A673 (cell line): ENCODE measurements around the gene TECTA. TPM values are rescaled to one million over a fixed set of nuclear protein-coding genes. Genes with fewer than 3 reads are reported as not detected.

Source experiments
- BruUV-seq: library from RNA; stranded (reverse); fragments of 400-500 nt; replicated peaks from 2 replicates; lab custom pipeline; 2021; lab: Mats Ljungman, UMichigan
- CTCF ChIA-PET: fragments of 300-600 bp; sonication (Branson Sonifier 250); formaldehyde crosslinking; loops from one replicate; lab custom pipeline; 2022; ENCODE audit warnings: antibody characterized with exemption; lab: Charles Lee
- POLR2A ChIA-PET: fragments of 300-600 bp; sonication (Branson Sonifier 250); formaldehyde crosslinking; loops from one replicate; lab custom pipeline; 2022; ENCODE audit warnings: antibody characterized with exemption; ENCODE audit not compliant: low non-redundant PET; lab: Charles Lee
- DNase-seq: peaks from one replicate; pipeline ENCODE4 v3.0.0-alpha.2; 2015; ENCODE audit warnings: low spot score
- H3K27ac ChIP-seq: fragments of 200-600 bp; sonication (generic); 2 replicates; pipeline ENCODE4 v1.5.1; 2016; ENCODE audit warnings: mixed run types, low read depth, mild to moderate bottlenecking, mixed read lengths, antibody characterized with exemption, low read length; ENCODE audit not compliant: poor library complexity, severe bottlenecking
- H3K27me3 ChIP-seq: fragments of 200-600 bp; sonication (generic); replicated peaks from 2 replicates; pipeline ENCODE4 v1.6.1; 2017; ENCODE audit warnings: mixed run types, low read depth, mild to moderate bottlenecking, mixed read lengths, antibody characterized with exemption, low read length; ENCODE audit not compliant: insufficient read depth, poor library complexity
- H3K36me3 ChIP-seq: fragments of 200-600 bp; sonication (generic); 2 replicates; pipeline ENCODE4 v1.6.1; 2016; ENCODE audit warnings: mixed run types, mild to moderate bottlenecking, mixed read lengths, antibody characterized with exemption, low read length; ENCODE audit not compliant: insufficient read depth, poor library complexity, severe bottlenecking
- H3K4me1 ChIP-seq: fragments of 200-600 bp; sonication (generic); 2 replicates; pipeline ENCODE4 v1.6.1; 2017; ENCODE audit warnings: mixed run types, mild to moderate bottlenecking, mixed read lengths, antibody characterized with exemption, low read length; ENCODE audit not compliant: insufficient read depth, poor library complexity, severe bottlenecking
- H3K4me3 ChIP-seq: fragments of 200-600 bp; sonication (generic); 2 replicates; pipeline ENCODE4 v1.5.1; 2016; ENCODE audit warnings: low read depth, mixed run types, mild to moderate bottlenecking, mixed read lengths, low read length; ENCODE audit not compliant: poor library complexity, severe bottlenecking
- H3K9me3 ChIP-seq: fragments of 200-600 bp; sonication (generic); 2 replicates; pipeline ENCODE4 v1.6.1; 2016; ENCODE audit warnings: mixed run types, low read depth, mild to moderate bottlenecking, mixed read lengths, antibody characterized with exemption, low read length; ENCODE audit not compliant: poor library complexity, severe bottlenecking
- EZH2 ChIP-seq: fragments of 200-600 bp; sonication (generic); IDR thresholded peaks from 2 replicates; pipeline ENCODE4 v1.6.1; 2017; ENCODE audit warnings: borderline replicate concordance, low read depth, mild to moderate bottlenecking, mixed read lengths, antibody characterized with exemption, low read length; ENCODE audit not compliant: poor library complexity, severe bottlenecking
- intact Hi-C: fragments of 100-400 bp; cut with micrococcal nuclease; formaldehyde crosslinking; loops from one replicate; pipeline ENCODE4 v1.10.0; 2022; ENCODE audit not compliant: unreplicated experiment
- total RNA-seq: library from RNA; stranded (reverse); gene quantifications from 2 replicates; pipeline ENCODE4 v1.2.3, GENCODE V29; 2021
- TF ChIP-seq, protein P1 (sequence below): fragments of 300-800, 200-600 bp; sonication (generic); conservative IDR thresholded peaks from 2 replicates; pipeline ENCODE4 v1.5.1; 2017; ENCODE audit warnings: low read depth, mild to moderate bottlenecking, antibody characterized with exemption, low read length, moderate library complexity, mixed read lengths

Gene TECTA
- total RNA-seq, 1 experiment from 2014 or later, result 0.19 TPM

DNA sequence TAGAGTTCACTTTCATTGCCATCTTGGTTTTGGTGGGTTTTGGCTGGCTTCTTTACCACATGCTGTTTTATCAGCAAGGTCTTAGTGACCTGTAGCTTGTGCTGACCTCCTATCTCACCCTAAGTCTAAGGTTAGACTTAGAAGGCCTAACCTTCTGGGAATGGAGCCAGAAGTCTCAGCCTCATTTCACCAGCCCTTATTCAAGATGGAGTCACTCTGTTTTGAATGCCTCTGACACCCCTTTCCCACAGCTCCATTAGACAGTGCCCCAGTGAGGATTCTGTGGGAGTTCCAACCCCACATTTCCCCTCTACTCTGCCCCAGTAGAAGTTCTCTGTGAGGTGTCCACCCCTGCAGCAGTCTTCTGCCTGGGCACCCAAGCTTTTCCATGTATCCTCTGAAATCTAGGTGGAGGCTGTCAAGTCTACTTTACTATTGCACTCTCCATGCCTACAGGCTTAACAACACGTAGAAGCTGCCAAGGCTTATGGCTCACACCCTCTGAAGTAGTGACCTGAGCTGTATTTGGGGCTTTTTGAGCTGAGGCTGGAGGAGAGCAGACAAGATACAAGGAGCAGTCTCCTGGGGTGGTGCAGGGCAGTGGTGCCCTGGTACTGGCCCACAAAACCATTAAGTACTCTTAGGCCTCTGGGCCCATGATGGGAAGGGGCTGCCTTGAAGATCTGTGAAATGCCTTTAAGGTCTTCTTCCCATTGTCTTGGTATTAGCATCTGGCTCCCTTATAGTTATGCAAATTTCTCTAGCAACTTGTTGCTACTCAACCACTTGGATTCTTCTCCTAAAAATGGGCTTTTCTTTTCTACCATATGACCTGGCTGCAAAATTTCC is 125.6 kb downstream of the TECTA start:
- Histone ChIP-seq H3K36me3 (no peaks in the 10 kb centered on the region), H3K9me3 (no peaks in the 10 kb centered on the region), H3K27ac (no peak overlapping the region), H3K4me1 (no peaks in the 10 kb centered on the region), H3K4me3 (no peak overlapping the region), H3K27me3 (peaks cover 12% of the 10 kb centered on the region)
- DNase-seq, result no peak
- POLR2A ChIA-PET, result no interaction called here
- CTCF ChIA-PET, result no interaction called here
- TF ChIP-seq EZH2, result no peak
- TF ChIP-seq, protein P1, sequence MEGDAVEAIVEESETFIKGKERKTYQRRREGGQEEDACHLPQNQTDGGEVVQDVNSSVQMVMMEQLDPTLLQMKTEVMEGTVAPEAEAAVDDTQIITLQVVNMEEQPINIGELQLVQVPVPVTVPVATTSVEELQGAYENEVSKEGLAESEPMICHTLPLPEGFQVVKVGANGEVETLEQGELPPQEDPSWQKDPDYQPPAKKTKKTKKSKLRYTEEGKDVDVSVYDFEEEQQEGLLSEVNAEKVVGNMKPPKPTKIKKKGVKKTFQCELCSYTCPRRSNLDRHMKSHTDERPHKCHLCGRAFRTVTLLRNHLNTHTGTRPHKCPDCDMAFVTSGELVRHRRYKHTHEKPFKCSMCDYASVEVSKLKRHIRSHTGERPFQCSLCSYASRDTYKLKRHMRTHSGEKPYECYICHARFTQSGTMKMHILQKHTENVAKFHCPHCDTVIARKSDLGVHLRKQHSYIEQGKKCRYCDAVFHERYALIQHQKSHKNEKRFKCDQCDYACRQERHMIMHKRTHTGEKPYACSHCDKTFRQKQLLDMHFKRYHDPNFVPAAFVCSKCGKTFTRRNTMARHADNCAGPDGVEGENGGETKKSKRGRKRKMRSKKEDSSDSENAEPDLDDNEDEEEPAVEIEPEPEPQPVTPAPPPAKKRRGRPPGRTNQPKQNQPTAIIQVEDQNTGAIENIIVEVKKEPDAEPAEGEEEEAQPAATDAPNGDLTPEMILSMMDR, result no peak
- no TSS peak for BruUV-seq
- intact Hi-C loops, result no loop called here

DNA sequence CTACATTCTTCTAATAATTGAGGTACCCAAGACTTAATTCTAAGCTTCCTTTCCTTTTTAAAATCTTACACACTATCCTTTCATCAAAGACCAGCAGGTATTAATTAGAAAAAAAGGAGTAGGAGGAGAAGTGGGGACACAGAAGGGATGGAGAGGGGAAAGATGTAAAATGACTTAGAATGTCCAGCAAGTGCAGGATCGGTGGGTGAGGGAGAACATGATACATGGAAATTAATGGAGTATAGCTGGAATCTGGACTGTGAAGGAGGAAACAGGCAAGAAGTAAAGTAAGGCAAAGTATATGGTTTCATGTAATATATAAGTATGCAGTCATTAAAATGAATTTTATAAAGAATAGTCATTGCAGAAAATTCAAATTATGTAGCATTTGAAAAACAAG is 127.8 kb downstream of the TECTA start:
- intact Hi-C loops, result no loop called here

DNA sequence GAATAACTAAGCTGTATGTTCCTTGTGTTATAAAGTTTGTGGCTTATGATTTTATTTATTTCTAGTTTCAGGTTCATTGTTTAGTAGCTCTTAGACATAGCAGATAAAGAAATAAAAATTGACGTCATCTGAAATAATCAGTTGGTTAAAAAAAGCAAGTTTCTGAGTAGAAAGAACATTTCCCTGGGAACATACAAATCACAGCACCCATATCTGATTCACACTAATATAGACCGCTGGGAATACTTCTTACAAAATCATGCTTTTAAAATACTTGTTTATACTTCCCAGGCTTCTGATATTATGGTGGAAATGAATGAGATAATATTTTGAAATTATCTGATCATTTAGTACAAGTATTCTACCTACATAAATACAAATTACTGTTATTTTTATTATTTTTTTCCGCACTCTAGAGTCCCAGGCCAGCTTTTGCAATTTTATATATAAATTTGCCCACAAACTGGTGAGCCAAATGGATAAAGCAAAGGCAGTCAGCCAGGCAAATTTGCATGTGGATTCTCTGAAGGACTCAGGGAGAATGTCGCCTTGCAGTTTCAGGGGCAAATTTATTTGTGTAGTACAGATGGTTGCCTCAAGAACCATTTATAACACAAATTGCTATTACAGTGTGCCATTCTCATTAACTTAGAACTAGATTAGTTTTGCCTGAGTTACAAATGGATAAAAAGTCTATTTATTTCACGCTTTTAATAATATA is 128.6 kb downstream of the TECTA start:
- ChIA-PET POLR2A (no interaction called here), CTCF (no interaction called here)
- TF ChIP-seq EZH2, result no peak
- TF ChIP-seq, protein P1, result no peak
- Histone ChIP-seq H3K27ac (no peak overlapping the region), H3K27me3 (peaks cover 9% of the 10 kb centered on the region), H3K4me1 (no peaks in the 10 kb centered on the region), H3K9me3 (no peaks in the 10 kb centered on the region), H3K4me3 (no peak overlapping the region), H3K36me3 (no peaks in the 10 kb centered on the region)
- intact Hi-C loops, result no loop called here
- BruUV-seq, result no TSS peak
- no peak for DNase-seq

More for the DNA sequence above, 127.8 kb downstream of the TECTA start:
- Histone ChIP-seq H3K27ac (no peak overlapping the region), H3K27me3 (peaks cover 12% of the 10 kb centered on the region), H3K4me1 (no peaks in the 10 kb centered on the region), H3K36me3 (no peaks in the 10 kb centered on the region), H3K4me3 (no peak overlapping the region), H3K9me3 (no peaks in the 10 kb centered on the region)
- DNase-seq, result no peak
- BruUV-seq, result no TSS peak
- ChIA-PET CTCF (no interaction called here), POLR2A (no interaction called here)
- TF ChIP-seq EZH2, result no peak
- TF ChIP-seq, protein P1, result no peak
